ENCODE results near the gene HTT. TPM values are rescaled to one million over a fixed set of nuclear protein-coding genes. Genes with fewer than 3 reads are reported as not detected.

HTT gene
- total RNA-seq, 1 donor from 2014 or later, result 242 TPM

DNA sequence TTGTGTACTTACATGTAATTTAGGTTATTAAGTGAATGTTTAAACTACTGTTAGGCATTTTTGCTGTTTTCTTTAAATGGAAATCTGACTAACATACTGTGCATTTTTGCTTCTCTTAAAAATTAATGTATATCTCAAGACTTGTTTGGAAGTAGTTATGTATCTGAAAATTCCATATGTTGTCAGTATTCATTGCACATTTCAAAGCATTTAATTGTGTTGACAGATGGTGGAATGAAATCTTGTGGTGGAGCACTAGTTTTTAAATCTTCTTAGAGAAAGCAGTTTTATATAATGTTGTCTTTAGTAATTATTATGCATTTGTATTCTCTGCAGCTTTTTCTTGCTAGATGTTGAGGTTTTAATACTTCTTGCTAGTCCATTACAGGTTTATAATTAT lies 102.9 kb downstream of the HTT start:
- no peak for ATAC-seq (ENCODE audit: low read depth)
- Mint-ChIP-seq H3K9me3 (no peaks in the 10 kb centered on the region), H3K4me1 (no peaks in the 10 kb centered on the region), H3K27me3 (no peaks in the 10 kb centered on the region), H3K36me3 (ENCODE audit: low read depth) (peaks cover 95% of the 10 kb centered on the region), H3K4me3 (no peak overlapping the region), H3K27ac (no peak overlapping the region)
- intact Hi-C loops (cut with micrococcal nuclease), result no loop called here
- ChIA-PET POLR2A (no interaction called here), CTCF (no interaction called here)
- TF ChIP-seq, protein P1, sequence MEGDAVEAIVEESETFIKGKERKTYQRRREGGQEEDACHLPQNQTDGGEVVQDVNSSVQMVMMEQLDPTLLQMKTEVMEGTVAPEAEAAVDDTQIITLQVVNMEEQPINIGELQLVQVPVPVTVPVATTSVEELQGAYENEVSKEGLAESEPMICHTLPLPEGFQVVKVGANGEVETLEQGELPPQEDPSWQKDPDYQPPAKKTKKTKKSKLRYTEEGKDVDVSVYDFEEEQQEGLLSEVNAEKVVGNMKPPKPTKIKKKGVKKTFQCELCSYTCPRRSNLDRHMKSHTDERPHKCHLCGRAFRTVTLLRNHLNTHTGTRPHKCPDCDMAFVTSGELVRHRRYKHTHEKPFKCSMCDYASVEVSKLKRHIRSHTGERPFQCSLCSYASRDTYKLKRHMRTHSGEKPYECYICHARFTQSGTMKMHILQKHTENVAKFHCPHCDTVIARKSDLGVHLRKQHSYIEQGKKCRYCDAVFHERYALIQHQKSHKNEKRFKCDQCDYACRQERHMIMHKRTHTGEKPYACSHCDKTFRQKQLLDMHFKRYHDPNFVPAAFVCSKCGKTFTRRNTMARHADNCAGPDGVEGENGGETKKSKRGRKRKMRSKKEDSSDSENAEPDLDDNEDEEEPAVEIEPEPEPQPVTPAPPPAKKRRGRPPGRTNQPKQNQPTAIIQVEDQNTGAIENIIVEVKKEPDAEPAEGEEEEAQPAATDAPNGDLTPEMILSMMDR (IDR thresholded peaks at IDR 0.05), result no peak
- no peak for DNase-seq

DNA sequence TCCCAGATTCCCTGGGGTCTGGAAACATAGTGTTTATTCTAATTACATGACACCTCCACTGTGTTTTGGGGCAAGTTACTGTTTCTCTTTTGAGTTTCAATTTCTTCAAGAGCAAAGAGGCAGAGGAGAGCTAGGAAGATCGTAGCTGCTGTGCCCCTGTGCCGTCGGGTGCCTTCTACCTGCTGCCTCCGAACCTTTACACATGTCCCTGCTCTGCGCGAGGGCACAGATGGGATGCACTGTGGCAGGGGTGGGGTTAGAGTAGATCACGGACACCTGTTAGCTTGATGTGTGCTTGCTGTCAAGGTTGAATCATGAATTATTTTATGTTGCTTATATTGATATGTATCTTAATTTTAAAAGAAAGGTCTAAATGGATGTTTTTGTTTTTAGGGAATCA lies 103.4 kb downstream of the HTT start:
- Mint-ChIP-seq H3K4me3 (no peak overlapping the region), H3K4me1 (no peaks in the 10 kb centered on the region), H3K27me3 (no peaks in the 10 kb centered on the region), H3K27ac (no peak overlapping the region), H3K36me3 (ENCODE audit: low read depth) (peaks cover 95% of the 10 kb centered on the region), H3K9me3 (no peaks in the 10 kb centered on the region)
- ChIA-PET CTCF (no interaction called here), POLR2A (no interaction called here)
- TF ChIP-seq, protein P1 (IDR thresholded peaks at IDR 0.05), result no peak
- DNase-seq, result no peak
- intact Hi-C loops (cut with micrococcal nuclease), result no loop called here
- no peak for ATAC-seq (ENCODE audit: low read depth)

DNA sequence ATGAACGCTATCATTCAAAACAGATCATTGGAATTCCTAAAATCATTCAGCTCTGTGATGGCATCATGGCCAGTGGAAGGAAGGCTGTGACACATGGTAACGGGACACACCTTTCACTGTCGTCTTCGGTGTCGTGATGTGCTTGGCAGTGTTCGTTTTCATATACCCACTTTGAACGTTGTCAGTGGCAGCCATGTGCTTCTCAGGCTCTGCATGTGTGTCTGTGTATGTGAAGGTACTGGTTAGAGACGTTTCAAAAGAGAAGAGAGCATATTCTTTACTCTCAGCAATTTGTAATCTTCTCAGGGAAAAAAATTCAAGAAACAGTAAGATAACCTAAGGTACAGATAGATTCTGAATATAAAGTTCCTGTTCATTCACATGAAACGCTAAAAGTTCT lies 103.9 kb downstream of the HTT start:
- ATAC-seq (ENCODE audit: low read depth), result no peak
- H3K4me1 Mint-ChIP-seq, result no peaks in the 10 kb centered on the region
- TF ChIP-seq, protein P1 (IDR thresholded peaks at IDR 0.05), result no peak
- ChIA-PET POLR2A (no interaction called here), CTCF (no interaction called here)
- DNase-seq, result no peak
- H3K36me3 Mint-ChIP-seq (ENCODE audit: low read depth), result peaks cover 95% of the 10 kb centered on the region
- H3K27ac Mint-ChIP-seq, result no peak overlapping the region
- no peaks in the 10 kb centered on the region for H3K9me3 Mint-ChIP-seq
- no peak overlapping the region for H3K4me3 Mint-ChIP-seq
- intact Hi-C loops (cut with micrococcal nuclease), result no loop called here
- H3K27me3 Mint-ChIP-seq, result no peaks in the 10 kb centered on the region

DNA sequence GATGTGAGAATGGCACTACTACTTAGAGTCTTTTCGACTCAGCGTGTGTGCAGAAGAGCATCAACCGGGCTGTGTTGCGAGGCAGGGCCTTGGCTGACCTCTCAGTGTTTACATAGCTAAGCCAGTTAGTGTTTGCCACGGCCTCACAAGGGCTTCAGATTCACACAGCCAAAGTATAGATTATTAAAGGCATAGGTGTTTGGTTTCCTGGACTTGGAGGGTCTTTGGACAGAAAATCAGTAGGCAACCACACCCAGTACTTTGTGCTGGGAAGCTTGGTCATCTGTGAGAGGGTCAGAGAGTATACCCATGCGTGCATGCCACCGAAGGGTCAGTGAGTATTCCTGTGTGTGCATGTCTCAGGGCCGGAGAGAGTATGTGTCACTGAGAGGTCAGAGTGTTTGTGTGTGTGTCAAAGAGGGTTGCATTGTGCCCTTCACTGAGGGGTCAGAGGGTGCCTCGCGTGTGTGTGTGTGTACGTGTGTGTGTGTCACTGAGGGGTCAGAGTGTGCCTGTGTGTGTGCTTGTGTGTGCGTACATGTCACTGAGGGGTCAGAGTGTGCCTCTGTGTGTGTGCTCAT lies 104.7 kb downstream of the HTT start:
- intact Hi-C loops (cut with micrococcal nuclease), result no loop called here
- Mint-ChIP-seq H3K36me3 (ENCODE audit: low read depth) (peaks cover 95% of the 10 kb centered on the region), H3K9me3 (no peaks in the 10 kb centered on the region), H3K4me3 (no peak overlapping the region), H3K4me1 (no peaks in the 10 kb centered on the region), H3K27ac (no peak overlapping the region), H3K27me3 (no peaks in the 10 kb centered on the region)
- TF ChIP-seq, protein P1 (IDR thresholded peaks at IDR 0.05), result no peak
- ATAC-seq (ENCODE audit: low read depth) (no peak), DNase-seq (no peak)
- CTCF ChIA-PET, result no interaction called here
- POLR2A ChIA-PET, result no interaction called here

DNA sequence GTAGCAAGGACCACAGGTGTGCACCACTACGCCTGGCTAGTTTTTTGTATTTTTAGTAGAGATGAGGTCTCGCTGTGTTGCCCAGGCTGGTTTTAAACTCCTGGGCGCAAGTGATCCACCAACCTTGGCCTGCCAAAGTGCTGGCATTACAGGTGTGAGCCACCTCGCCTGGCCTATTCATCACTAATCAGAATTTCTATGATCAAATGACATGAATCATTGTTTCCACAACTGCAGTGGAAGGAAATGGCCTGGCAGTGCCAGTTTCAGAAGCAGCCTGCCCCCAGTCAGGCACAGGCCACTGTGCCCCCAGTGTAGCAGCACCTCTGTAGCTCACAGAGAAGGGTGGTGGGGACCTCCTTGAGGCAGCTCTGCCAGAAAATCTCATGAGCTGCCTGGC lies 108.5 kb downstream of the HTT start:
- CTCF ChIA-PET, result no interaction called here
- H3K9me3 Mint-ChIP-seq, result no peaks in the 10 kb centered on the region
- intact Hi-C loops (cut with micrococcal nuclease), result no loop called here
- no peaks in the 10 kb centered on the region for H3K27me3 Mint-ChIP-seq
- no peak overlapping the region for H3K4me3 Mint-ChIP-seq
- DNase-seq, result no peak
- ATAC-seq (ENCODE audit: low read depth), result no peak
- no peak overlapping the region for H3K27ac Mint-ChIP-seq
- POLR2A ChIA-PET, result no interaction called here
- TF ChIP-seq, protein P1 (IDR thresholded peaks at IDR 0.05), result no peak
- peaks cover 94% of the 10 kb centered on the region for H3K36me3 Mint-ChIP-seq (ENCODE audit: low read depth)
- no peaks in the 10 kb centered on the region for H3K4me1 Mint-ChIP-seq

Measured in activated B cell treated with CpG ODN at 0.5 μM for 24 hours (primary cell).